ENCODE measurements around the gene TARS3. TPM values are rescaled to one million over a fixed set of nuclear protein-coding genes. Genes with fewer than 3 reads are reported as not detected.

The TARS3 gene
- total RNA-seq, 1 donor from 2014 or later = 6.9 TPM

DNA sequence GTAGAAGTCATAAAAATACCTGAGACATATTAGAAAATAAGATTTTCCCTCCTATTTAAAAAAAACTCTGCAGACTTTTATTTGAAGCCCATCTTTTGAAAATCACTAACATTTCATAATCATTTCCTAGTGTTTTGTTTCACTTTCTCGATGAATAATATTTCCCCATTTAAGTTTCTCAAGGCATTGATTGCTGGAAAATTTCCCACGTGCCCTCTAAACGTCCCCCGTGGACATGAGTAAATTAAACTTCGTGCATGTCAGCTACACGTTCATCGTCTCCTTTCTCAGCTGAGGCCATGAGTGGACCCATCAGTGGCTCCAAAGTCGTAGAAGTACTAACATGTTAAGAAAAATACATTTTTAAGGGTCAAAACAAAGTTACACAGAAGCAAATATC, 70.1 kb downstream of the TARS3 start:
- no peak overlapping the region for H3K4me3 ChIP-seq
- no peak for DNase-seq (ENCODE audit: extremely low spot score in 2 of 2)
- no peak overlapping the region for H3K27ac ChIP-seq
- H3K4me1 ChIP-seq = peaks cover 30% of the 10 kb centered on the region
- intact Hi-C loops (cut with DNase I) = loop anchor here (5.0 kb wide), 1 partner anchor 357 kb away; the partner anchor contains the start of gene SNRPA1
- H3K9me3 ChIP-seq = no peaks in the 10 kb centered on the region
- TF ChIP-seq, protein P1, sequence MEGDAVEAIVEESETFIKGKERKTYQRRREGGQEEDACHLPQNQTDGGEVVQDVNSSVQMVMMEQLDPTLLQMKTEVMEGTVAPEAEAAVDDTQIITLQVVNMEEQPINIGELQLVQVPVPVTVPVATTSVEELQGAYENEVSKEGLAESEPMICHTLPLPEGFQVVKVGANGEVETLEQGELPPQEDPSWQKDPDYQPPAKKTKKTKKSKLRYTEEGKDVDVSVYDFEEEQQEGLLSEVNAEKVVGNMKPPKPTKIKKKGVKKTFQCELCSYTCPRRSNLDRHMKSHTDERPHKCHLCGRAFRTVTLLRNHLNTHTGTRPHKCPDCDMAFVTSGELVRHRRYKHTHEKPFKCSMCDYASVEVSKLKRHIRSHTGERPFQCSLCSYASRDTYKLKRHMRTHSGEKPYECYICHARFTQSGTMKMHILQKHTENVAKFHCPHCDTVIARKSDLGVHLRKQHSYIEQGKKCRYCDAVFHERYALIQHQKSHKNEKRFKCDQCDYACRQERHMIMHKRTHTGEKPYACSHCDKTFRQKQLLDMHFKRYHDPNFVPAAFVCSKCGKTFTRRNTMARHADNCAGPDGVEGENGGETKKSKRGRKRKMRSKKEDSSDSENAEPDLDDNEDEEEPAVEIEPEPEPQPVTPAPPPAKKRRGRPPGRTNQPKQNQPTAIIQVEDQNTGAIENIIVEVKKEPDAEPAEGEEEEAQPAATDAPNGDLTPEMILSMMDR (IDR thresholded peaks at IDR 0.05) = no peak
- TF ChIP-seq POLR2A (IDR thresholded peaks at IDR 0.05) = no peak
- H3K27me3 ChIP-seq = no peaks in the 10 kb centered on the region
- peaks cover 0 to 7% of the 10 kb centered on the region in 2 donors for H3K36me3 ChIP-seq

DNA sequence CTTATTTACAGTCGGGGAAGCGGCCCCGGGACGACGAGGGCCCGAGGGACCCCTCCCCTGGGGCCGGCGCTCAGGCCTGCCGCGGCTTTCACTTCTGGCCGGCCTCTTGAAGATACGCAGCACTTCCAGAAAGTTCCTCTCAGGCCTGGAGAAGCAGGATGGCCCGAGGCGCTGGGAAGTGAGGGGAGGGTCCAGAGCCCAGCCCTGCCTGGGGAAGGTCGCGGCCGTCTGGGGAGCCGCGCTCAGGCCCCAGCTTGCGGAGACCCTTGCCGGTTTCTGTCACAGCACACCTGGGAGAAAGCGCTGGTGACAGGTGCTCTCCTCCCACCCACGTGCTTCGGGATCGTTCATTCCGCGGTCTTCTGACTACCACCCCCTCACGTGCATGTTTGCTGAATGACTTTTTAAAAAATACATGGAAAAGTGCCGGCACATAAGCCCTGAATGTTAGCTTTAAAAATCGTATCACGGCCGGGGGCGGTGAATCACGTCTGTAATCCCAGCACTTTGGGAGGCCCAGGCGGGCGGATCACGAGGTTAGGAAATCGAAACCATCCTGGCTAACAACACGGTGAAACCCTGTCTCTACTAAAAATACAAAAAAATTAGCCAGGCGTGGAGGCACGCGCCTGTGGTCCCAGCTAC, 71.4 kb downstream of the TARS3 start:
- H3K27ac ChIP-seq = peak overlapping the region; percentile 92
- intact Hi-C loops (cut with DNase I) = loop anchor here (5.0 kb wide), 1 partner anchor 356 kb away; the partner anchor contains the start of gene SNRPA1
- DNase-seq (ENCODE audit: extremely low spot score in 2 of 2) = peak in 1 of 2 donors; percentile 89

DNA sequence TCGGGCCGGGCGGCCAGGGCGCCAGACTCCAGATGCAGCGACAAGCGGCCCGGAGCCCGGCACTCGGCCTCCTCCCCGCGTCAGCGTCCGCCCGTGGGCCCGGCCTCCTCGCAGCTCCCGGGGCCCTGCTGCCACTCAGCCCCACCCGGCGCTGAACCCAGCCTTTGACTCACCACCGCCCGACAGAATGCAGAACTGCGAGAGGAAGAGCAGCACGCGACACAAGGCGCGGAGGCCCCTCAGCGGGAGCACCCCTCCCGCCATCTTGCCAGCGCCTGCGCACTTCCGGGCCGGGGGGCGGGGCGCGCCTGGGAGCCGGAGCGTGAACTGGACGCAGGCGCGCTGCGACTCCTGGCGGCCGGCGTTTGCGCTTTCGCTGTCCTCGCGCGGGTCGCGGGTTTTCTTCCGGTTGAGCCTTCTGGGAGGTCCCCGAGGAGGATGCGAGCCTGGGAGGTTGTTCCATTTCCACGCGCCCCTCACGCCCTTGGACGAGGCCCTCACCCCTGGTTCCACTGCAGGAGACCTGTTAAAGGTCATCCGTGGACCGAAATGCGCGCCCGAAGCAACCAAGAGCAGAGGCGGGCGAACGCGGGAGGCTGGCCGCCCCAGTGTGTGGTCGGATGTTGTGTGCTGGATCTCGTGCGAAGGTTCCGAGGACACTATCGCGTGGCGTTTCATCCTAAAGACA, 72.0 kb downstream of the TARS3 start, which contains the start of gene TM2D3:
Gene TM2D3 (minus strand): TSS at position 284 of the 688 bp plus-strand sequence. CDS start 20 bp downstream, at position 264.
- Histone ChIP-seq H3K4me3 (peak within 1 kb of the TSS; percentile 73 to 99), H3K27me3 (no peaks in the 10 kb centered on the region), H3K27ac (peak within 1 kb of the TSS; percentile 92), H3K4me1 (peaks cover 30% of the 10 kb centered on the region), H3K36me3 (peaks cover 0 to 26% of the 10 kb centered on the region in 2 donors), H3K9me3 (no peaks in the 10 kb centered on the region)
- peak; percentile 93 to 96 for DNase-seq (ENCODE audit: extremely low spot score in 2 of 2)
- intact Hi-C loops (cut with DNase I) = loop anchor here (5.0 kb wide), 1 partner anchor 355 kb away; the partner anchor contains the start of gene SNRPA1
- TF ChIP-seq POLR2AphosphoS5 (IDR thresholded peaks at IDR 0.05; ENCODE audit: insufficient read depth in 1 of 2, low read depth in 1 of 2) (peak; percentile 50 to 90), POLR2A (IDR thresholded peaks at IDR 0.05) (peak in 1 of 2 donors; percentile 93)
- TF ChIP-seq, protein P1 (IDR thresholded peaks at IDR 0.05) = peak; percentile 57 to 90 (median 70)

More for the DNA sequence above, 71.4 kb downstream of the TARS3 start:
- Histone ChIP-seq H3K4me3 (peak overlapping the region; percentile 73 to 99), H3K4me1 (peaks cover 30% of the 10 kb centered on the region), H3K9me3 (no peaks in the 10 kb centered on the region), H3K36me3 (peaks cover 0 to 19% of the 10 kb centered on the region in 2 donors), H3K27me3 (no peaks in the 10 kb centered on the region)
- TF ChIP-seq POLR2A (IDR thresholded peaks at IDR 0.05) (no peak), POLR2AphosphoS5 (IDR thresholded peaks at IDR 0.05; ENCODE audit: insufficient read depth in 1 of 2, low read depth in 1 of 2) (no peak)
- TF ChIP-seq, protein P1 (IDR thresholded peaks at IDR 0.05) = no peak

DNA sequence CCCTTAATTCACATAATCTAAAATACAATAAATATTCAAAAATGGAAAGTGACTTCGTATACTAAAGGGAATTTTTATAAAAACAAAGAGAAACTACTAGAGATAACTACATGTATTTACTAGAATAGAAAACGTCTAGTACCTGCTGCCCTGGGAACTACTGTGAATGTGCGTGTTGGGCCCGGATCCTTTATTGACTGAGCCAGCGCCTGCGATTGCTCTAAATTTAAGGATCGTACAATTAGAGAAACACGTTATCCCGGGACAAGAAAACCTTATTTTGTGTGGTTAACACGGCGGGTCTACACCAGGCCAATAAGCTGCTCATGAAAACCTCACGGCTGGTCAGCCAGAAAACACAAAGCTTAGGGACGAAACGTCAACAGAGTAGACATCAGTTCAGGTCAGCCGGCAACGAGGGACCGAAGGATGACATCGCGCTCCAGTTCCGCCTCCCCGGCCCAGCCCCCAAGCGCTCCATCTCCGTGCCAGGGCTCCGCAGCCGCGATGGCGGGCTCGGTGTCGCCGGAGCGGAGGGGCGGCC, 72.6 kb downstream of the TARS3 start:
- Histone ChIP-seq H3K9me3 (no peaks in the 10 kb centered on the region), H3K36me3 (peaks cover 0 to 32% of the 10 kb centered on the region in 2 donors), H3K27ac (peak overlapping the region; percentile 92), H3K4me3 (peak overlapping the region; percentile 73 to 99), H3K27me3 (no peaks in the 10 kb centered on the region), H3K4me1 (peaks cover 30% of the 10 kb centered on the region)
- peak in 1 of 2 donors; percentile 89 for DNase-seq (ENCODE audit: extremely low spot score in 2 of 2)
- intact Hi-C loops (cut with DNase I) = loop anchor here (5.0 kb wide), 1 partner anchor 354 kb away; the partner anchor contains the start of gene SNRPA1
- no peak for TF ChIP-seq POLR2A (IDR thresholded peaks at IDR 0.05)
- TF ChIP-seq, protein P1 (IDR thresholded peaks at IDR 0.05) = no peak
- no peak for TF ChIP-seq POLR2AphosphoS5 (IDR thresholded peaks at IDR 0.05; ENCODE audit: insufficient read depth in 1 of 2, low read depth in 1 of 2)

Measured in vagina (tissue), 2 donors.